ENCODE measurements around the gene TCHHL1. TPM values are rescaled to one million over a fixed set of nuclear protein-coding genes. Genes with fewer than 3 reads are reported as not detected.

TCHHL1 gene
- total RNA-seq, 1 donor from 2014 or later, result not detected

GRCh38 chr1:152038871-152039270 lies 50.0 kb downstream of the TCHHL1 start:
- DNase-seq (ENCODE audit: low read depth in 2 of 2), result no peak

GRCh38 chr1:152036267-152037216 lies 52.3 kb downstream of the TCHHL1 start, which contains the start of gene S100A11:
TSS of gene S100A11 (minus strand) at chr1:152037004. CDS start at chr1:152036915, 89 bp downstream.
- DNase-seq (ENCODE audit: low read depth in 2 of 2), result peak; percentile 51 to 86

DNA sequence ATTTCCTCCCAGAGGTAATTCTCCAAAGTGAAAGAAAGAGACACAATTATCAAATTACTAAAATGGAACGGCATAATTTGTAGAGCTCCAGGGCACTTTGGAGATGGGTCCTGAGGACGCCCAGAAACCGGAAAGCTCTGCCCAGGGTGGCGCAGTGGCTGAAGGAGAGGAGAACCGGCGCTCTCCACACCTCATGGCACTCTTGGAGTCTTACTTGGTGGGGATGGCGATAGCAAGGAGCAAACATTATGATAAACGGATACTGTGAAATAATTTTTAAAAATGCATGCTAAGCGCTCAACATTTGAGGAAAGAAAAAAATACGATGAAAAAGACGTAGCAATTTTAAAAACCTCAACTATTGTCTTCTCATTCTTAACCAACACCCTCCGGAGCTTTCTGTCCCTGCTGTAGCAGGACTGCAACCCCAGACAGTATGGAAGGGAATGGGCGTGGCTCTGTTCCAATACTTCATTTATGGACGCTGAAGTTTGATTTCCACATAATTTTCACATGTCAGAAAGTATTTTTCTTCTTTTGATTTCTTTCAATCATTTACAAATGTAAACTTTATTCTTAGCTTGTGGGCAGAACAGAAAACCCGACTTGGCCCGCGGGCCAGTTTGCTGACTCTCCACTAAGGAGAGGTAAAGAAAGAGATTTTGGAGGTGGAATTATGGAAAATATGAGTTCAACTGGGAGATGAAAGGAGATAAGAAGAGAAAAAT lies 53.2 kb downstream of the TCHHL1 start:
- DNase-seq (ENCODE audit: low read depth in 2 of 2), result peak; percentile 25 to 33

DNA sequence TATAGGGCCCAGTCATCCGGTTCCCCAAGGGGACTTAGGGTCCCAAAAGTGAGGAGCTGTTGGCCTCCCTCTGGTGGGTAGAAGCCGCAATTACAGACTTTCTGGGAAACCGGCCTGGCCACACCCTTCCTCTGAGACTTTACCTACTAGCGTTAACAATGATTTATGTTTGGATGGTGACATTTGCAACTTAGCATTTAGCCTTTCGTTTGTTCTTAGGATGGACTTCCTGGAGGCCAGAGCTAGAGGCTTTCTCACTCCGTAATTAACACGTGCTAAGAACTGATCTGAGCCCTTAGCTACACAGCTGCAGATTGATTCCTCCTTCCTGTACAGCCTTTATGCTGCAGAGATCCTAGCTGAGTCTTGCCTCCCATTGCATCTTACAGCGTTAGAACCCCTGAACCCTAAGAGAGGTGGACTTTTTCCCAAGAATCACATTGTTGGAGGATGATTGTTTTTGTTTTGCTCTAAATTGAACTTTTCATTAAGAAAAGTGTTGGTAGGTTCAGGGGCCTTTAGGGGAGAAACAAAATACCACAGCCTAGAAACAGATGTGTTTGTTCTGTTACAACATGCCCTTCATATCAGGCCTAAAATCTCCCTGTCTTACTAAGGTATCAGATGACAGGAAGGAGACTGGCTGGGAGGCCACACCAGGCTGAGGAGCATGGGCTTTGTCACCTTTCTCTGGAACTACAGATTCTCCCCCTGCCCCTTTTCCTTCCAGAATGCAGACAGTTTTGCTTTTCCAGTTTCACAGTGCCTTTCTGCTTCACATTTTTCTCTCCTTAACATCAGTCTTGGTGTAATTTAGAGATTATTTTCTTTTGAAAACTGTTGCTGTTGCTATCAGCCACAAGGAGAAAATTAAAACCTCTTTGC lies 54.0 kb downstream of the TCHHL1 start:
- DNase-seq (ENCODE audit: low read depth in 2 of 2), result peak; percentile 20 to 59

- peak in 1 of 2 donors; percentile 34 for DNase-seq (ENCODE audit: low read depth in 2 of 2)
Observed at GRCh38 chr1:152034324-152034653, 54.6 kb downstream of the TCHHL1 start.

Other genes starting within 250 kb of the TCHHL1 start
- under 0.01 and 0.20 TPM in 2 replicates for gene C2CD4D, start 249.2 kb downstream of the TCHHL1 start, total RNA-seq
- gene THEM5, start 235.4 kb downstream of the TCHHL1 start, total RNA-seq, result 0.22 TPM in 1 of 2 replicates, not detected in the other
- gene THEM4, start 179.6 kb downstream of the TCHHL1 start, total RNA-seq, result 2.6 and 6.3 TPM in 2 replicates
- 127 and 147 TPM in 2 replicates for gene S100A10, start 95.2 kb downstream of the TCHHL1 start, total RNA-seq
- 4.8 and 18.7 TPM in 2 replicates for gene S100A11, start 52.1 kb downstream of the TCHHL1 start, total RNA-seq
- gene TCHH, start 26.4 kb upstream of the TCHHL1 start, total RNA-seq, result under 0.01 and 0.20 TPM in 2 replicates
- not detected in 2 replicates for gene RPTN, start 70.2 kb upstream of the TCHHL1 start, total RNA-seq
- gene HRNR, start 135.1 kb upstream of the TCHHL1 start, total RNA-seq, result not detected in 2 replicates
- gene FLG, start 236.2 kb upstream of the TCHHL1 start, total RNA-seq, result not detected in 2 replicates